ENCODE results near the gene MIX23. TPM values are rescaled to one million over a fixed set of nuclear protein-coding genes. Genes with fewer than 3 reads are reported as not detected.

MIX23 gene
- total RNA-seq, 1 donor from 2014 or later, result 24.8 TPM

DNA sequence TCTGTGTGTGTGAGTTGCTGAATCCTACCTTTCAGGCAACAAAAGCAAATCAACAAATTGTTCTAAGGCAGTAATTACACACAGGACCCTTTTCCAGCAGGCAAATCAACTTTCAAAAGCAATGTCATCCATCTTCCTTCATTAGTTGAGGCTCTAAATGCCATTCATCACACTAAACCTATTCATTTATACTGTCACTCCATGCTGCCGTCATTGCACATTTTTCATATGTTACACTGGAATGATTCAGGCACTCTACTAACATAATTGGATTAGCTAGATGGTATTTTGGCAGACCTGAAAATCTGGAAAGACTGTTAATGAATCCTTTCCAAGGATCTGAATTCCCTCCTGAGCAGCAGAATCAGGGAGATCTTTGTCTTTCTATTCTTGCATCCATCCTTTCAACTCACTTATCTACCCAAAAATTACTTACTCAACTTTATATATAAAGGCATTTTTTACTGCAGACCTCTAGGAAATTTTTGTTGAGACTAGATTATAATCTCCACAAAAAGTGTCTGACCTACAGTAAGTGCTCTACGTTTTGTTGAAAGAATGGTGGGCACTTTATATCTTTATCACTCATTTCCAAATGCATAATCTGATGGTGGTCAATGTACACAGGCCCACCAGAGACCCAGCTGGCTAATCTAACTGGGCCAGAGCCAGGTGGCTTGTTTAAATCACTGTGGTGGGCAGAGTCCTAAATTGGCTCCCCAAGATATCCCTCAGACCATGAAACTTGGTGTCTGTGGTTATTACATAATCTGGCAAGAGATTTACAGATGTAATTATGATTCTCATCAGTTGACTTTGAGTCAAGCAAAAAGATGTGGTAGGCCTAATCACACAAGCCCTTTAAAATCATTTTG lies 25.0 kb downstream of the MIX23 start:
- DNase-seq (ENCODE audit: low spot score), result no peak
- intact Hi-C loops (cut with DNase I), result no loop called here

DNA sequence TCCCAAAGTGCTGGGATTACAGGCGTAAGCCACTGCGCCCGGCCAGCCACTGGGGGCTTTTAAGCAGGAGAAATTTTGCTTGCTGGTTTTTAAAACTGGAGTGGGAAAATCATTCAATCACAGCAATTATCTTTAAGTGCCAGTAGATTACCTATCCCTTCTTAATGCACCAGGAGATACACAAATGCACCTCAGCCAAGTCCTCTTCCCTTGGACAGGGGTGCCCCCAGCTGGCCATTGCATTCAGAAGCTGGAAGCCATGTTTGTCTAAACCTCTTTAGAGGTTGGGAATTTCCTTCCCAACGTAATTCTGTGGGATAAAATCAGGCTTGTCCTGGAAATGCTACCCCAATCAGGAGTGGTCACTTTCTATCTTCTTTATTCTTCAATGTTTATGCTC lies 26.6 kb downstream of the MIX23 start:
- DNase-seq (ENCODE audit: low spot score), result no peak
- intact Hi-C loops (cut with DNase I), result no loop called here

DNA sequence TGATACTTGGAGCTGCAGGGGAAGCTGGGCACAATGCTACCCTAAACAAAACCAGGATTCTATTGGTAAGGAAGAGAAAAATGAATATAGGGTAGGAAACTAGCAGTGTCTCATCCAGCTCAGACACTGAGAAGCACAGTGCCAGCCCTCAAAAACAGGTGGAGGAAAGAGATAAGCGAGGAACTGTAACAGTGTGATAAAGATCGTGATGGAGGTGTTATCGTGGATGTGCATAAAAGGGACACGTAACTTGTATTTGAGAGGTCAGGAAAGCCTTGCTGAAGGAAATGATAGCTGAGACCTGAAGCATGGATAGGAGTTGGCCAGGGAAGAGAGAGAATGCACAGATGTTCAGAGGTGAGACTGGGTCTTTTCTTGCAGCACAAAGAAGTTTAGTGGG lies 27.4 kb downstream of the MIX23 start:
- DNase-seq (ENCODE audit: low spot score), result no peak
- intact Hi-C loops (cut with DNase I), result no loop called here

DNA sequence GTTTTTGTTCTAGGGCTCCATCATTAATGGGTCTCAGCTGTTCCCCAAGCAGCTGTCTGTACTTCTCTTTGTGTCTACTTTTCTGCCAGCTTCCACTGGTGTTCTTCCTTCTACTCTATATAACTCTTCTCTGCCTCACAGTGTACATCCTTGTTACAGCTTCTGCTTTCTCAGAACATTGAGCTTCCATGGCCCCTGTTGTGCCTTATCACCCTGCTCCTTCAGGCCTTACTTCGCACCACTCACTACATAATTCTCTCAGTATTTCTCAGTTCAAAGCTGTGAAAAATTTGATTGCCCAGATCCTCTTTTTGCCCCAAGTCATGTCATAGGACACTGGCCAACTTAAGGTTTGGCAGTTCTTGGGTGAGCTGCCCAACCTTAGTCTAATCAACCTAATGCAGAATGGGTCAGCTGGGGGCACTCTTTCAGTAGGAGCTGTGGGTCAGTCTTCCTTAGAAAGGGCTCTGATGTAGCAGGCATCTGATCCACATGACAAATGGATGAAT lies 29.1 kb downstream of the MIX23 start:
- intact Hi-C loops (cut with DNase I), result no loop called here
- no peak for DNase-seq (ENCODE audit: low spot score)

DNA sequence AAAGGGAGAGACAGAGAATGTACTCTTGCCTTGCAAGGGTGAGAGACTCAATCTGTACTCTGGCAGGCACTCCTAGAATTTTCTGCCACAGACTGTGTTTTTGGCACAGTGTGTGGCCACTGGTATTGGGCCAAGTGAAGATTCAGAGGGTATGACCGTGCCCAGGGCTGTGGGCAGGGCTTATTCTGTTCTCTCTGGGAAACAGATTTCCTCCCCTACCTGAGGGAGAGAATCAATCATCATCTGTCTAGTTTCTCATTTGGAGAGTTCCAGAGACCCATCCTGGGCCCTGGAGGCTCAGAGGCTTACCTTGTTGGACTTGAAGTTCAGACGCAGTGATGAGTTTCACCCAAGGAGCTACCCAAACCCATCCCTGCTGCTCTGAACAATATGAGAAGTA lies 29.8 kb downstream of the MIX23 start:
- DNase-seq (ENCODE audit: low spot score), result no peak
- intact Hi-C loops (cut with DNase I), result no loop called here

DNA sequence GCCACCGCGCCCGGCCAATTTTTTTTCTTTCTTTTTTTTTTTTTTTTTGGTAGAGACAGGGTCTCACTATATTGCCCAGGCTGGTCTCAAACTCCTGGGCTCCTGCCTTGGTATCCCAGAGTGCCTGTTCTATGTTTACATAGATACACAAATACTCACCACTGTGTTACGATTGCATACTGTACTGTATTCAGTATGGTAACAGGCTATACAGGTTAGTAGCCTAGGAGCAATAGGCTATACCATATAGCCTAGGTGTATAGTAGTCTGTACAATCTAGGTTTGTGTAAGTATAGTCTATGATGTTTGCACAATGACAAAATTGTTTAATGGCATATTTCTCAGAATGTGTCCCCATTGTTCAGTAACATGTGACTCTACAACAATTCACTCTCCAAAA lies 31.4 kb downstream of the MIX23 start:
- DNase-seq (ENCODE audit: low spot score), result no peak
- intact Hi-C loops (cut with DNase I), result no loop called here

DNA sequence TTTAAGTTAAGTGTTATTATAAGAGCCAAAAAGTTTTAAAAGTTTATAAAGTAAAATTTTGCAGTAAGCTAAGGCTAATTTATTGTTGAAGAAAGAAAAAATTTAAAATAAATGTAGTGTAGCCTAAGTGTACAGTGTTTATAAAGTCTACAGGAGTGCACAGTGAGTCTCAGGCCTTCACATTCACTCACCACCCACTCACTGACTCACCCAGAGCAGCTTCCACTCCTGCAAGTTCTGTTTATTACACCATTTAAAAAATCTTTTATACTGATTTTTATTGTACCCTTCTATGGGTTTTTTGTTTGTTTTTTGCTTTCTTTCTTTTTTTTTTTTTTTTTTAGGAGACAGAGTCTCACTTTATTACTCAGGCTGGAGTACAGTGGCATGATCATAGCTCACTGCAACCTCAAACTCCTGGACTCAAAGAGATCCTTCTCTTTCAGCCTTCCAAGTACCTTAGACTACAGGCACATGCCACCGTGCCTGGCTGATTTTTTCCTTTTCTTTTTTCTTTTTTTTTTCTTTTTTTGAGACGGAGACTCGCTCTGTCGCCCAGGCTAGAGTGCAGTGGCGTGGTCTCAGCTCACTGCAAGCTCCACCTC lies 32.1 kb downstream of the MIX23 start:
- intact Hi-C loops (cut with DNase I), result no loop called here
- no peak for DNase-seq (ENCODE audit: low spot score)

DNA sequence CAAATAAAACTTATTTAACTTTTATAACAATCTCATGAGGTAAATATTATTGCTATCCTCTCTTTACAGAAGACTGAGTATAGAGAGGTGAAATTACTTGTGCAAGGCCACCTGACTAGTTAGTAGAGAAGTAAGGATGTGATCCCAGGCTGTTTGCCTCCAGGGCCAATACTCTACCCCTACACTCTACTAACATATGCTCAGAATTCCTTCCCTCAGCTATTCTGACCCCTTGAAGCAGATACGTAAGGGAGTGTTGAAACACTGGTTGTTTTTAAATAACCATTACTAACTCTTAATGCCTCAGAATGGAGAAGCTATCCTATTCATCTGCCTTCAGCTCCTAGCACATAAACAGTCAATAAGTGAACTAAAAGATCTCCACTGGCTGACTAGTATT lies 33.9 kb downstream of the MIX23 start:
- intact Hi-C loops (cut with DNase I), result no loop called here
- no peak for DNase-seq (ENCODE audit: low spot score)

DNA sequence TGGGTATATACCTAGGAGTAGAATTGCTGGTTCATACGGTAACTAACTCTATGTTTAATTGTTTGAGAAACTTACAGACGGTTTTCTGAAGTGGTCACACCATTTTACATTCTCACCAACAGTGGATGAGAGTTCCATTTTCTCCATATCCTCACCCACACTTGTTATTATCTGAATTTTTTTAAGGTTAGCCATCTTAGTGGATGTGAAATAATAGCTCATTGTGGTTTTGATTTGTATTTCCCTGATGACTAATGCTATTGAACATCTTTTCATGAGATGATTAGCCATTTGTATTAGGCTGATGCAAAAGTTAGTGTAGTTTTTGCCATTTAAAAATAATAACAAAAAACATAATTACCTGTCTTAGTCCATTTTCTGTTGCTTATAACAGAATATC lies 39.4 kb downstream of the MIX23 start:
- DNase-seq (ENCODE audit: low spot score), result no peak
- intact Hi-C loops (cut with DNase I), result no loop called here

DNA sequence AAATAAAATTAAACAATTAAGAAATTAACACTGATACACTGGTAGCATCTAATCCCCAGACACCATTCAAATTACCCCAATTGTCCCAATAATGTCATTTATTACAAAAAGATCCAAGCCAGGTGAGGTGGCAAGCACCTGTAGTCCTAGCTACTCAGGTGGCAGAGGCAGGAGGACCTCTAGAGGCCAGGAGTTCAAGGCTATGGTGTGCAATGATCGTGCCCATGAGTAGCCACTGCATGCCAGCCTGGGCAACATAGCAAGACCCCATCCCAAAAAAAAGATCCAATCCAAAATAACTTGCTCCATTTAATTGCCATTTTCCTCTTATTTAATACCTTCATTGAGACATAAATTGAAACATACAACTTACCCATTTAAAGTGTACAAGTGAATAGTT lies 40.2 kb downstream of the MIX23 start:
- no peak for DNase-seq (ENCODE audit: low spot score)
- intact Hi-C loops (cut with DNase I), result no loop called here

DNA sequence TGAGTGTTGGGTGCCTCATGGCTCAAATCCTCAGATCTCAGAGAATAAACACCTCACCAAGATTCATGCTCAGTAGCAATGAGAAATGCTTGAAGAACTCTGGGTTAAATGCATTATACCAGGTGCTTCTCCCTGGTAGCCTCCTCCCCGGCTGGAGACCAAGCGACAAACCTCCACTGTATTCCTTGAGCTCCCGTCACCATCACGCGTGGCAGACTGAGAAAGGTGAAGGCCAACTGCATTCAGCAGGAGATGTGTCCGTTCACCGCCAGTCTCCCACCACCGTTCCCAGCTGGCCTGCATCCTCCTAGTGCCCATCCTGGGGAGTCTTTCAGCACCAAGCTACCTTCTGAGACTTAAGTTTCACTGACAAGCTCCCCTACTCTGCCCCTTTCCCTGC lies 50.5 kb downstream of the MIX23 start:
- no peak for DNase-seq (ENCODE audit: low spot score)
- intact Hi-C loops (cut with DNase I), result no loop called here

DNA sequence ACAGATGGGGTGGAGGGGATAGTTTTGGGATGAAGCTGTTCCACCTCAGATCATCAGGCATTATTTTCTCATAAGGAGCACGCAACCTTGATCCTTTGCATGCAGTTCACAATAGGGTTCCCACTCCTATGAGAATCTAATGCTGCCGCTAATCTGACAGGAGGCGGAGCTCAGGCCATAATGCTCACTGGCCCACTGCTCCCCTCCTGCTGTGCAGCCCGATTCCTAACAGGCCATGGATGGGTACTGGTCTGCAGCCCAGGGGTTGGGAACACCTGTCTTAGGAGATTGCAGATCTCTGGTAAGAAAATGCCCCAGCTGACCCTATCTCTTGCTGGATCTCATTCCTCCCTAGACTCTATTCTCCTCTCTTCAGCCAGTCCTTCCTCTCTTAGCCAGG lies 51.1 kb downstream of the MIX23 start:
- intact Hi-C loops (cut with DNase I), result no loop called here
- DNase-seq (ENCODE audit: low spot score), result no peak

DNA sequence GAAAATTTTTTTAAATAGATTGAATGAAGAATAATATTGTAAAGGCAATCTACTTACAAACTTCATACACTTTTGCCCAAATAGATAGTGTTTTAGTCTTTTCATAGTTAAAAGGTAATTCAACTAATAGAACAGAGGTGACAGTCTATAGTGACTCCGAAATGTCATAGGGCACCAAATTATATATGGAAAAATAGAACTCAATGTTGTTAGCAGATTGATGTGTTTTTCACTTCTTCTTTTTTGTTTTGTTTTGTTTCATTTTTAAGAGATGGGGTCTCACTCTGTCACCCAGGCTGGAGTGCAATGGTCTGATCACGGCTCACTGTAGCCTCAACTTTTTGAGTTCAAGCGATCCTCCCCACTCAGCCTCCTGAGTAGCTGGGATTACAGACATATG lies 57.3 kb downstream of the MIX23 start:
- DNase-seq (ENCODE audit: low spot score), result no peak

DNA sequence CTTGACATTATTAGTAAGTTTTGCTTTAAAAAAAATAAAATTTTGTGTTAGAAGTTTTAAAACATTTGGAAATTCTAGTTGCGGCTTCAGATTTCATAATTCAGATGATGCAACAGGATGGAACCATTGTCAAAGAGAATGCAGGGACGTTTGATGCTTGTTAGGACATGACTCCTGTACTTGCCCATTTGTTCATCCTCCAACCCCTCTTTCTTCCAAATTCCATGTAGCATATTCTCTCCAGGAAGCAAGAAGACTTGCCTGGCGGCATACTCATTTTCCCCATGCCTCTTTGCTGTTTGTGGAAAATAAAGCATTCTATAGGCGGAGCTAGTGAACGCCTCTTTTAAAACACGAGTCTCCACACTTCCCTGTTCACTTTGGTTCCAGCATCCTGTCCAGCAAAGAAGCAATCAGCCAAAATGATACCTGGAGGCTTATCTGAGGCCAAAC lies 58.1 kb downstream of the MIX23 start, which contains the start of gene CSTA:
TSS of gene CSTA (plus strand) at position 378 of the 453 bp plus-strand sequence. CDS start at position 423, 45 bp downstream.
- DNase-seq (ENCODE audit: low spot score), result no peak
- intact Hi-C loops (cut with DNase I), result no loop called here

More for the DNA sequence above, 57.3 kb downstream of the MIX23 start:
- intact Hi-C loops (cut with DNase I), result no loop called here

DNA sequence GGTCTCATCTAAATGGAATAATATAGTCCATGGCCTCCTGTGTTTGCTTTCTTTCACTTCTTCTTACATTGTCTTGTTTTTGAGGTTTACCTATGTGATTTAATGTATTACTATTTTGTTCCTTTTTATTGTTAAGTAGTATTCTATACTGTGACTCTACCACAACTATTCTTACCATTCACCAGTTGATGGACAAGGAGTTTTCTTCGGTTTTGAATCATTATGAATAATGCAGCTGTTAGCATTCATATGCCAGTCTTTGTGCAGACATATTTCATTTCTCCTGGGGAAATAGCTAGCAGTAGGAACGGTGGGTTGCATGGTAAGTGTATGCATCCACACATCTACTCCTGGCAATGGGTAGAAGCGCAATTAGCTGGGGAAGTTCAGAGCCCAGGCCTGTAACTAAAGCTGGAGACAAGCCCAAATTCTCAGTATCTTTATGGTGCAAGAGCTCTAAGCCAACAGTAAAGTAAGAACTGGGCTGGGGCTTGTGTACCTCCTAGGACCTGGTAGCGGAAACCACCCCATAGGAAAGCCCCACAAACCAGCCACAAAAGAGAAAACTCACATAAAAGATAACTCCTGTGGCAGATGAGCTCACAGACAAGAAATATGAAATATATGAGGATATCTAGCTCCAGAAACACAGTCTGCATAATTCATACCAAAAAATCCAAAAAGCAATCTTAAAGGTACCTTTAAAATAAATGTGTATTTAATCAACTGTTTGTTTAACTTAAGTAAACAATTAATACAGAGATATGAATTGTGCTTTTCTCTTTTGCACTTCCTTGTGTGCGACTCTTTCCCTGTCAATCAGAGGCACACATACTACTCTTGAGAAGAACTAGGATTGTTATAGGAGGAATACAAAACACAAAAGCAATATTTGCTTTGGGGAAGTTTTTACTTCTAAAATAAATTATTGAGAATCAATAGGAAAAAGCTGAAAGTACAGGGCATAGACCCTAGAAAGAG lies 60.6 kb downstream of the MIX23 start:
- no peak for DNase-seq (ENCODE audit: low spot score)

DNA sequence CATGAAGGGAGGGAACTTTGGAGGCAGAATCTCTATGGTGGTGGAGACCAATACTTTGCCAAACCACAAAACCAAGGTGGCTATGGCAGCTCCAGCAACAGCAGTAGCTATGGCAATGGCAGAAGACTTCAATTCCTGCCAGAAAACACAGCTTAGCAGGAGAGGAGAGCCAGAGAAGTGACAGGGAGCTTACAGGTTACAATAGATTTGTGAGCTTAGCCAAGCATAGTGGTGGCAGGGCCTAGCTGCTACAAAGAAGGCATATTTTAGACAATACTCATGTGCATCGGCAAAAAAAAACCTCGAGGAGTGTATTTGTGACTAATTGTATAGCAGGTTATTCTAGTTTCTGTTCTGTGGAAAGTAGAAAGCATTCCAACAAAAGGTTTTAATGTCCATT lies 64.4 kb downstream of the MIX23 start:
- no peak for DNase-seq (ENCODE audit: low spot score)
- intact Hi-C loops (cut with DNase I), result no loop called here

More for the DNA sequence above, 60.6 kb downstream of the MIX23 start:
- intact Hi-C loops (cut with DNase I), result no loop called here

DNA sequence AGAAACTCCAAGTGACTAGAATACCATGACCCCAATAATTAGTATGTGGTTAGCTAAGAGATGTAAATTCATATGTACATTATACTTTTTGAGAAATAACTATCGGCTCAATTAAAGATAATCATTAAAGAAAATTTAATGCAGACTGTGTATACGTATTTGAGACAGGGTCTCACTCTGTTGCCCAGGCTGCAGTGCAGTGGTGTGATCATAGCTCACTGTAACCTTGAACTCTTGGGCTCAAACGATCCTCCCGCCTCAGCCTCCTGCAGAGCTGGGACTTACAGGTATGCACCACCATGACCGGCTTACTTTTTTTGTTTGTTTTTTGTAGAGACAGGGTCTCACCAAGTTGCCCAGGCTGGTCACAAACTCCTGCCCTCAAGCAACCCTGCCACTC lies 66.7 kb downstream of the MIX23 start:
- intact Hi-C loops (cut with DNase I), result no loop called here
- DNase-seq (ENCODE audit: low spot score), result no peak

DNA sequence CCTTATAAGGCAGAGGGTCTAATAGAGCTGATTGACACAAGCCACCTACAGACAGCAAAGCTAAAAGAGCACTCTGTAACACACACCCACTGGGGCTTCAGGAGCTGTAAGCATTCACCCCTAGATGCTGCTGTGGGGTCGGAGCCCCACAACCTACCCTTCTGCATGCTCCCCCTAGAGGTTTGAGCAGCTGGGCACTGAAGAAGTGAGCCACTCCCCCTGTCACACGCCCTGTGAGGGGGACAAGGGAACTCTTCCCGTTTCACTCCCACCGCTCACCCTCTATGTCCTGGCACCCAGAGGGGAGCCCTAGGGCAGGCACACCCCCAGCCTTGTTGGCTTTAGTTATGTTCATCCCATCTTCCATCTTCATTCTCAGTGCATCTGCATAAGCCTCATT lies 67.4 kb downstream of the MIX23 start:
- intact Hi-C loops (cut with DNase I), result no loop called here
- DNase-seq (ENCODE audit: low spot score), result no peak

DNA sequence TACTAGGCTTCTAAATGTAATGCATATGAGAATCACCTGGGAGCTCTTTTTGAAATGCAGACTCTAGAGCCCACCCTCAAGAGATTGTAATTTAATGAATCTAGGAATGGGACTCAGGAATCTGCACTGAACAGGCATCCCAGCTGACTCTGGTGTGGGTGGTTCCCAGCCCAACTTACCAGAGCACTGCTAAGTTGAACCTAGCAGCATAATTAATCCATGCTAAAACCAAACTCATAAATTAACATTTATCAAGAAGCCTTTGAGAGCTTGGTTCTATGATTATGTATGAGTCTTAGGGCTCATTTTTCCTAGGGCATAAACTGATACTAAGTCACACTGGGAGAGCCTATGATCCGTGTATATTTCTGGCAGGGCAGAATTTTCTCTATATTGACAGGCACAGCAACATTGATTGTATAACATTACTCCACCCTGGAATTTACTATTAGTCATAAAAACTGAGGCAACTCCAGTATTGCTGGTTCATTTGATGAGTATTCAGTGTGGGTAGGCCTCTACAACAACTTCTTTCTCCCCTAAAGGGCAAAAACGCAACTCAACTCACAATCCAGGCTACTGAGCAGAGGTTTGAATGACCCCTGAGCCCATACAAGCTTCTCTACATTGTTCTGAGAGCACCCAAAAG lies 68.7 kb downstream of the MIX23 start:
- no peak for DNase-seq (ENCODE audit: low spot score)
- intact Hi-C loops (cut with DNase I), result no loop called here
